ENCODE measurements around the gene G6PC3.
"Not testable (repeated sequence)": the region's sequence is repeated elsewhere in the genome, so short reads cannot be mapped to it uniquely, and the experiment has no call there.

The G6PC3 gene

GRCh38 chr17:44118427-44119050, 48.0 kb downstream of the G6PC3 start:
- H3K36me3 ChIP-seq (ENCODE audit: control insufficient read depth, insufficient read depth, low read length): peaks cover 3% of the 10 kb centered on the region
- H3K4me1 ChIP-seq (ENCODE audit: control insufficient read depth, insufficient read depth, low read length): peaks cover 10% of the 10 kb centered on the region
- no peak overlapping the region for H3K27ac ChIP-seq (ENCODE audit: low read depth, low read length)
- H3K27me3 ChIP-seq (ENCODE audit: control insufficient read depth, insufficient read depth, low read length): no peaks in the 10 kb centered on the region
- H3K9ac ChIP-seq (ENCODE audit: low read length): no peak overlapping the region
- no peak overlapping the region for H3K4me3 ChIP-seq (ENCODE audit: low read length)

- peaks cover 12% of the 10 kb centered on the region for H3K4me1 ChIP-seq (ENCODE audit: control insufficient read depth, insufficient read depth, low read length)
- H3K9ac ChIP-seq (ENCODE audit: low read length): no peak overlapping the region
- H3K4me3 ChIP-seq (ENCODE audit: low read length): no peak overlapping the region
- no peak overlapping the region for H3K27ac ChIP-seq (ENCODE audit: low read depth, low read length)
- no peaks in the 10 kb centered on the region for H3K27me3 ChIP-seq (ENCODE audit: control insufficient read depth, insufficient read depth, low read length)
- H3K36me3 ChIP-seq (ENCODE audit: control insufficient read depth, insufficient read depth, low read length): peaks cover 3% of the 10 kb centered on the region
Observed at GRCh38 chr17:44119062-44119461, 48.5 kb downstream of the G6PC3 start.

- Histone ChIP-seq H3K9ac (ENCODE audit: low read length) (no peak overlapping the region), H3K36me3 (ENCODE audit: control insufficient read depth, insufficient read depth, low read length) (no peaks in the 10 kb centered on the region), H3K4me1 (ENCODE audit: control insufficient read depth, insufficient read depth, low read length) (peaks cover 15% of the 10 kb centered on the region), H3K4me3 (ENCODE audit: low read length) (no peak overlapping the region), H3K27me3 (ENCODE audit: control insufficient read depth, insufficient read depth, low read length) (no peaks in the 10 kb centered on the region), H3K27ac (ENCODE audit: low read depth, low read length) (no peak overlapping the region)
Observed at GRCh38 chr17:44119798-44120197, 49.3 kb downstream of the G6PC3 start.

GRCh38 chr17:44120281-44120680, 49.7 kb downstream of the G6PC3 start:
- H3K4me3 ChIP-seq (ENCODE audit: low read length); H3K36me3 ChIP-seq (ENCODE audit: control insufficient read depth, insufficient read depth, low read length); H3K9ac ChIP-seq (ENCODE audit: low read length); H3K27ac ChIP-seq (ENCODE audit: low read depth, low read length); H3K27me3 ChIP-seq (ENCODE audit: control insufficient read depth, insufficient read depth, low read length): not testable (repeated sequence)
- H3K4me1 ChIP-seq (ENCODE audit: control insufficient read depth, insufficient read depth, low read length): peaks cover 15% of the 10 kb centered on the region

- no peaks in the 10 kb centered on the region for H3K27me3 ChIP-seq (ENCODE audit: control insufficient read depth, insufficient read depth, low read length)
- H3K4me3 ChIP-seq (ENCODE audit: low read length): no peak overlapping the region
- no peak overlapping the region for H3K9ac ChIP-seq (ENCODE audit: low read length)
- H3K27ac ChIP-seq (ENCODE audit: low read depth, low read length): no peak overlapping the region
- peaks cover 15% of the 10 kb centered on the region for H3K4me1 ChIP-seq (ENCODE audit: control insufficient read depth, insufficient read depth, low read length)
- no peaks in the 10 kb centered on the region for H3K36me3 ChIP-seq (ENCODE audit: control insufficient read depth, insufficient read depth, low read length)
Observed at GRCh38 chr17:44120851-44121605, 50.5 kb downstream of the G6PC3 start.

- no peak overlapping the region for H3K27ac ChIP-seq (ENCODE audit: low read depth, low read length)
- peak overlapping the region; percentile 86 for H3K9ac ChIP-seq (ENCODE audit: low read length)
- no peaks in the 10 kb centered on the region for H3K27me3 ChIP-seq (ENCODE audit: control insufficient read depth, insufficient read depth, low read length)
- H3K36me3 ChIP-seq (ENCODE audit: control insufficient read depth, insufficient read depth, low read length): no peaks in the 10 kb centered on the region
- H3K4me1 ChIP-seq (ENCODE audit: control insufficient read depth, insufficient read depth, low read length): peaks cover 15% of the 10 kb centered on the region
- H3K4me3 ChIP-seq (ENCODE audit: low read length): peak overlapping the region; percentile 92
Observed at GRCh38 chr17:44121997-44122815, 51.7 kb downstream of the G6PC3 start.

GRCh38 chr17:44122816-44123355, 52.4 kb downstream of the G6PC3 start:
- no peaks in the 10 kb centered on the region for H3K36me3 ChIP-seq (ENCODE audit: control insufficient read depth, insufficient read depth, low read length)
- no peaks in the 10 kb centered on the region for H3K27me3 ChIP-seq (ENCODE audit: control insufficient read depth, insufficient read depth, low read length)
- peaks cover 15% of the 10 kb centered on the region for H3K4me1 ChIP-seq (ENCODE audit: control insufficient read depth, insufficient read depth, low read length)

GRCh38 chr17:44123356-44124117, 53.0 kb downstream of the G6PC3 start, which contains the start of gene HDAC5:
HDAC5 (minus strand) TSS chr17:44123641; CDS start chr17:44117515, 6,126 bp downstream.
- H3K9ac ChIP-seq (ENCODE audit: low read length): peak within 1 kb of the TSS; percentile 86
- H3K36me3 ChIP-seq (ENCODE audit: control insufficient read depth, insufficient read depth, low read length): no peaks in the 10 kb centered on the region
- H3K27me3 ChIP-seq (ENCODE audit: control insufficient read depth, insufficient read depth, low read length): no peaks in the 10 kb centered on the region
- H3K27ac ChIP-seq (ENCODE audit: low read depth, low read length): peak within 1 kb of the TSS; percentile 93
- H3K4me1 ChIP-seq (ENCODE audit: control insufficient read depth, insufficient read depth, low read length): peaks cover 15% of the 10 kb centered on the region
- H3K4me3 ChIP-seq (ENCODE audit: low read length): peak within 1 kb of the TSS; percentile 92

More at GRCh38 chr17:44122816-44123355, 52.4 kb downstream of the G6PC3 start:
- Histone ChIP-seq H3K9ac (ENCODE audit: low read length) (peak overlapping the region; percentile 86), H3K4me3 (ENCODE audit: low read length) (peak overlapping the region; percentile 92), H3K27ac (ENCODE audit: low read depth, low read length) (peak overlapping the region; percentile 72)

GRCh38 chr17:44124118-44124438, 53.5 kb downstream of the G6PC3 start:
- H3K4me3 ChIP-seq (ENCODE audit: low read length): peak overlapping the region; percentile 87
- no peaks in the 10 kb centered on the region for H3K27me3 ChIP-seq (ENCODE audit: control insufficient read depth, insufficient read depth, low read length)
- no peaks in the 10 kb centered on the region for H3K36me3 ChIP-seq (ENCODE audit: control insufficient read depth, insufficient read depth, low read length)
- H3K4me1 ChIP-seq (ENCODE audit: control insufficient read depth, insufficient read depth, low read length): peaks cover 15% of the 10 kb centered on the region
- H3K27ac ChIP-seq (ENCODE audit: low read depth, low read length): peak overlapping the region; percentile 93
- H3K9ac ChIP-seq (ENCODE audit: low read length): peak overlapping the region; percentile 56

All from rectal smooth muscle tissue (tissue), 1 donor.